Kidney (tissue), 14 donors: ENCODE results near the gene HDAC2. TPM values are rescaled to one million over a fixed set of nuclear protein-coding genes. Genes with fewer than 3 reads are reported as not detected.
"Not testable (repeated sequence)": the region's sequence is repeated elsewhere in the genome, so short reads cannot be mapped to it uniquely, and the experiment has no call there.

Source experiments
- DNase-seq, 5 donors: peaks; one replicate each; pipeline ENCODE4 v3.0.0-alpha.2; 2013 to 2020
- FAIRE-seq: peaks from 2 replicates; lab custom pipeline; 2012; peaks lifted over from hg19 to GRCh38; lab: Jason Lieb, UNC
- H3K27ac ChIP-seq, 2 donors: one replicate each; pipeline ENCODE4 v1.7.0; 2013; ENCODE audit warnings: low read depth in 2 of 2, low read length in 2 of 2, inconsistent platforms in 1 of 2
- H3K27me3 ChIP-seq: one replicate; pipeline ENCODE4 v1.7.1; 2013; ENCODE audit warnings: low read length, inconsistent platforms; ENCODE audit not compliant: control insufficient read depth, insufficient read depth
- H3K36me3 ChIP-seq, 3 donors: one replicate each; pipeline versions ENCODE4 v1.7.0 to v1.7.1; 2013; ENCODE audit warnings: low read length in 3 of 3, control low read depth in 1 of 3, inconsistent platforms in 1 of 3; ENCODE audit not compliant: insufficient read depth in 3 of 3, control insufficient read depth in 2 of 3
- H3K4me1 ChIP-seq, 3 donors: one replicate each; pipeline versions ENCODE4 v1.7.0 to v1.7.1; 2013; ENCODE audit warnings: low read length in 3 of 3, inconsistent platforms in 1 of 3, low read depth in 1 of 3; ENCODE audit not compliant: control insufficient read depth in 2 of 3, insufficient read depth in 2 of 3
- H3K4me3 ChIP-seq, 3 donors: one replicate each; pipeline versions ENCODE4 v1.7.0 to v1.8.1; 2013; ENCODE audit warnings: low read length in 3 of 3, control low read depth in 1 of 3, inconsistent platforms in 1 of 3
- H3K9ac ChIP-seq, 3 donors: one replicate each; pipeline versions ENCODE4 v1.7.0 to v1.7.1; 2013; ENCODE audit warnings: low read length in 3 of 3, control low read depth in 1 of 3, inconsistent platforms in 1 of 3
- H3K9me3 ChIP-seq, 3 donors: one replicate each; pipeline versions ENCODE4 v1.7.0 to v1.7.1; 2013; ENCODE audit warnings: low read length in 3 of 3, control low read depth in 1 of 3, inconsistent platforms in 1 of 3; ENCODE audit not compliant: control insufficient read depth in 2 of 3, insufficient read depth in 1 of 3
- CTCF ChIP-seq: IDR thresholded peaks from 3 replicates; pipeline ENCODE4 v1.5.1; 2012; ENCODE audit warnings: mild to moderate bottlenecking, moderate library complexity, borderline replicate concordance; ENCODE audit not compliant: insufficient read depth; ENCODE audit errors: extremely low read depth
- intact Hi-C: fragments of 100-400 bp; cut with DNase I; formaldehyde crosslinking; loops from one replicate; pipeline ENCODE4 v1.11.1; 2022
- polyA plus RNA-seq: library from polyadenylated mRNA; stranded (reverse); fragments of 350-450 nt; fragmentation: Illumina TruSeq; extraction: RNeasy Lipid Tissue Mini Kit (QIAGEN cat#74804); gene quantifications from one replicate; pipeline ENCODE4 v1.2.3, GENCODE V29; 2014; ENCODE audit warnings: low read depth, low replicate concordance; ENCODE audit not compliant: insufficient read depth
- total RNA-seq: library from RNA; stranded (reverse); fragmentation: NEBNext Ultra II Directional; extraction: Animal tissue kit (Norgen Biotek cat#: 25700); gene quantifications from one replicate; pipeline ENCODE4 v1.2.1, GENCODE V29; 2021
- donor health status: control.
- donor health status: control.
- donor health status: control.
- donor health status: control.
- donor health status: control.
- donor health status: DM: yes; HTN: yes; CAD: no.
- donor health status: Normal renal cell carcinoma (clear cell type).

HDAC2 gene
- total and polyA plus RNA-seq, 2 donors from 2014 or later, result 51.9 to 59.1 TPM

DNA sequence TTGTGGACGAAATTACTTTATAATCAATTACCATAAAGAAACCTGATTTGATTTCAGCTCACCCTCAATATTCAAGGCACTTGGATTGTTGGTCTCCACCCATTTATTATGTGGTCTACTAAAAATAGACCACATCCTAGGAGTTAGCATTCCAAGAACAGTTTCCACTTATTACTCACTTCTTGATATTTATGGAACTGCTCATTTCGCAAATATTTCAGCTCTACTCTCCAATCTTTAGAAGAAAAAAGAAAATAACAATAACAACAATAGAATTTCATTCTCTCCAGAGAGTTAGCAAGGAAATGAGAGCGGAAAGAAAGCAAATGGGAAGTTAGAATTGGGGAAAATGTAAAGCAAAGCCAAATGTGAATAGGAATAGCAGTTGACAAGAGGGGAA, 26.2 kb upstream of the HDAC2 start:
- Histone ChIP-seq H3K27ac (no peak overlapping the region), H3K9ac (no peak overlapping the region), H3K36me3 (no peaks in the 10 kb centered on the region), H3K9me3 (no peaks in the 10 kb centered on the region), H3K4me1 (no peaks in the 10 kb centered on the region), H3K4me3 (no peak overlapping the region), H3K27me3 (no peaks in the 10 kb centered on the region)
- no peak for TF ChIP-seq CTCF
- intact Hi-C loops, result no loop called here
- DNase-seq (no peak), FAIRE-seq (no peak)

DNA sequence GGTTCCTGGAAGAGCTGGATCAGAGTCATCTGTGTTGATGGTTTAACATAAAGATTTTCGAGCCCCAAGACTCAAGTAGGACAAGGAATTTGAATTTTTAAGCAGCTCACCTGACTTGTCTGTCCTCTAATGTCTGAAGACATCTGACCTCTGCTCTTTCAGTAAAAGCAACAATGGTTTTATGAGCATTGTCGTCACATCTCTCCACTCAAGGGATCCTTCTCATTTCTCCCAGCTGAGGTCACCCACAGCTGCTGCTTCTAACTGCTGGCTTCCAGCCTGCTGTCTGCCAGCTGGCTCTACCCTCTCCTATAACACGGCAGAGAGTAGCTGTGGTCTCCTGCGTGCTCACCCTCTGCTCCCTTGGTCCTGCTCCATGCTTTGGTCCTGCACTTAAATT, 24.7 kb upstream of the HDAC2 start:
- no peak overlapping the region for H3K9ac ChIP-seq
- FAIRE-seq, result no peak
- peak in 4 of 5 donors; percentile 31 to 73 (median 53) for DNase-seq
- no peaks in the 10 kb centered on the region for H3K27me3 ChIP-seq
- H3K9me3 ChIP-seq, result no peaks in the 10 kb centered on the region
- no peaks in the 10 kb centered on the region for H3K36me3 ChIP-seq
- H3K4me1 ChIP-seq, result no peaks in the 10 kb centered on the region
- intact Hi-C loops, result no loop called here
- H3K4me3 ChIP-seq, result no peak overlapping the region
- no peak overlapping the region for H3K27ac ChIP-seq
- TF ChIP-seq CTCF, result no peak

- Histone ChIP-seq H3K9me3 (no peaks in the 10 kb centered on the region), H3K27me3 (no peaks in the 10 kb centered on the region), H3K4me1 (no peaks in the 10 kb centered on the region), H3K27ac (no peak overlapping the region), H3K4me3 (no peak overlapping the region), H3K36me3 (no peaks in the 10 kb centered on the region), H3K9ac (no peak overlapping the region)
- no peak for FAIRE-seq
- peak in 4 of 5 donors; percentile 37 to 69 (median 54) for DNase-seq
- TF ChIP-seq CTCF, result peak; percentile 35
- intact Hi-C loops, result no loop called here
Measured at GRCh38 chr6:113994934-113995342, 24.0 kb upstream of the HDAC2 start.

DNA sequence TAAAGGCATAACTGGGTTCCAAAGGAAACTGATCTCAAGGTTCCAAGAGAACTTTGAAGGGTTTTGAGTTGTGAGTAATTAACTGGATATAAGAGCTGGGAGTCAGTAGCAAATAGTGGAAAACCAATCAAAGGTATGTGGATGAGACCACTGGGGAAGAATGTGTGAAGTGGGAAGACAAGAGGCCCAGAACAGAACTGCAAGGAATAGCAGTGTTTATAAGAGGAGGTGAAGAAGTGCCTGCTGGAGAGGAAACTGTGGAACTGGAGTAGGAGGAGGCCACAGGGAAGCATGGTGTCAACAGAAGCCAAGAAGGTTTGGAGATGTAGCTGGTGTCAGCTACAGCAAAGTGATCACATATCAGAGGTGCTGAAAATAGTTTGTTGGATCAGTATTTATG, 18.7 kb upstream of the HDAC2 start:
- intact Hi-C loops, result no loop called here
- no peaks in the 10 kb centered on the region for H3K36me3 ChIP-seq
- H3K27me3 ChIP-seq, result no peaks in the 10 kb centered on the region
- no peaks in the 10 kb centered on the region for H3K9me3 ChIP-seq
- no peak for FAIRE-seq
- no peak overlapping the region for H3K9ac ChIP-seq
- H3K4me1 ChIP-seq, result no peaks in the 10 kb centered on the region
- no peak overlapping the region for H3K4me3 ChIP-seq
- no peak for DNase-seq
- H3K27ac ChIP-seq, result no peak overlapping the region
- TF ChIP-seq CTCF, result no peak

- H3K27ac ChIP-seq, H3K27me3 ChIP-seq, H3K4me1 ChIP-seq, FAIRE-seq, H3K36me3 ChIP-seq, DNase-seq, H3K9me3 ChIP-seq, H3K4me3 ChIP-seq, H3K9ac ChIP-seq, intact Hi-C loops: not testable (repeated sequence)
Measured at GRCh38 chr6:113982675-113983074, 11.7 kb upstream of the HDAC2 start.
